LoVo (cell line): ENCODE data around the gene ERGIC3.
"Not testable (repeated sequence)": the region's sequence is repeated elsewhere in the genome, so short reads cannot be mapped to it uniquely, and the experiment has no call there.

ENCODE experiments used
- DNase-seq: peaks from one replicate; pipeline ENCODE4 v3.0.0-alpha.2; 2016; ENCODE audit warnings: low spot score

The ERGIC3 gene

GRCh38 chr20:35541783-35542662 is at the start of gene ERGIC3:
Gene ERGIC3 (plus strand): TSS chr20:35542078. CDS start chr20:35542098, 20 bp downstream.
- DNase-seq: peak; percentile 99

GRCh38 chr20:35492352-35492751 is 49.5 kb upstream of the ERGIC3 start:
- DNase-seq: no peak

GRCh38 chr20:35496481-35496880 is 45.4 kb upstream of the ERGIC3 start:
- DNase-seq: no peak

GRCh38 chr20:35497320-35497719 is 44.6 kb upstream of the ERGIC3 start:
- DNase-seq: no peak

DNA sequence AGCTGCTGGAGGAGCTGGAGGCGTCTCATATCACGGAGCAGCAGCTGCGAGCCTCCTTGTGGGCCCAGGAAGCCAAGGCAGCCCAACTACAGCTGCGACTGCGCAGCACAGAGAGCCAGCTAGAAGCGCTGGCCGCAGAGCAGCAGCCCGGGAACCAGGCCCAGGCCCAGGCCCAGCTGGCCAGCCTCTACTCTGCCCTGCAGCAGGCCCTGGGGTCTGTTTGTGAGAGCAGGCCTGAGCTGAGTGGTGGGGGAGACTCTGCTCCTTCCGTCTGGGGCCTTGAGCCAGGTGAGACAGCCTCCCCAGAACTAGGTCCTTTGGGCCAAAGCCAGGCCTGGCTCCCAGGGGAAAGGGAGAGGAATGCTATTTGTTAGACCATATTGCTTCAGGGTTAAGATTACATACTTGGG is 44.1 kb upstream of the ERGIC3 start:
- no peak for DNase-seq

GRCh38 chr20:35499271-35499670 is 42.6 kb upstream of the ERGIC3 start:
- DNase-seq: no peak

GRCh38 chr20:35502352-35502751 is 39.5 kb upstream of the ERGIC3 start:
- no peak for DNase-seq

GRCh38 chr20:35503281-35503680 is 38.6 kb upstream of the ERGIC3 start:
- DNase-seq: no peak

DNA sequence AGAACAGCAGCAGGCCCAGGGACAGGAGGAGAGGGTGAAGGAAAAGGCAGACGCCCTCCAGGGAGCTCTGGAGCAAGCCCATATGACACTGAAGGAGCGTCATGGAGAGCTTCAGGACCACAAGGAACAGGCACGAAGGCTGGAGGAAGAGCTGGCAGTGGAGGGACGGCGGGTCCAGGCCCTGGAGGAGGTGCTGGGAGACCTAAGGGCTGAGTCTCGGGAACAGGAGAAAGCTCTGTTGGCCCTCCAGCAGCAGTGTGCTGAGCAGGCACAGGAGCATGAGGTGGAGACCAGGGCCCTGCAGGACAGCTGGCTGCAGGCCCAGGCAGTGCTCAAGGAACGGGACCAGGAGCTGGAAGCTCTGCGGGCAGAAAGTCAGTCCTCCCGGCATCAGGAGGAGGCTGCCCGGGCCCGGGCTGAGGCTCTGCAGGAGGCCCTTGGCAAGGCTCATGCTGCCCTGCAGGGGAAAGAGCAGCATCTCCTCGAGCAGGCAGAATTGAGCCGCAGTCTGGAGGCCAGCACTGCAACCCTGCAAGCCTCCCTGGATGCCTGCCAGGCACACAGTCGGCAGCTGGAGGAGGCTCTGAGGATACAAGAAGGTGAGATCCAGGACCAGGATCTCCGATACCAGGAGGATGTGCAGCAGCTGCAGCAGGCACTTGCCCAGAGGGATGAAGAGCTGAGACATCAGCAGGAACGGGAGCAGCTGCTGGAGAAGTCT is 37.9 kb upstream of the ERGIC3 start:
- no peak for DNase-seq

DNA sequence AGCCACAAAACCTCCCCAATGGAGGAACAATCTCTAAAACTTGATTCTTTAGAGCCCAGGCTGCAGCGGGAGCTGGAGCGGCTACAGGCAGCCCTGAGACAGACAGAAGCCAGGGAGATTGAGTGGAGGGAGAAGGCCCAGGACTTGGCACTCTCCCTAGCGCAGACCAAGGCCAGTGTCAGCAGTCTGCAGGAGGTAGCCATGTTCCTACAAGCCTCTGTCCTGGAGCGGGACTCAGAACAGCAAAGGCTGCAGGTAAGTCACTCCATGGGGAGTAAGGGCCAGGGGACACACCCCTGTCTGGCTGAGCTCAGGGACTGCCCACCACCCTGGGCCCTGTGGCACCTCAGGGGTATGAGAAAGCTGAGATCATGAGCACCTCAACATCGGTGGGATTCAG is 37.1 kb upstream of the ERGIC3 start:
- no peak for DNase-seq

DNA sequence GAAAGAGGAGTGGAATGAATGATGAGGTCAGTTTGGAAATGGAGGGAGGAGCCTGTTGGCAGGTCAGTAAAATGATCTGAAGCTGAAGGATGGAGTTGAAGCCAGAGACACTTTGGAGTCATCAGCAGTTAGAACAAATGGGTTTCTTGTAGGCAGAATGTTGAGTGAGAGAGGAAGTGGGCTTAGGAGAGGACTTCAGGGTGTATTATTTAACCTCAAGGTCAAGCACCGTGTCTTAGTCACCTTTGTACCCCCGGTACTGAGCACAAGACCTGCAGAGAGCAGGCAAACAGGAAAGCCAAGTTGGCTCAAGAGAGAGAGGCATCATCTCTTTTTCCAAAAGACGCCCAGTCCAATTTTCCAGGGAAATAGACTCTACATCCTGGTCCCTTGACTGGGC is 35.7 kb upstream of the ERGIC3 start:
- DNase-seq: no peak

DNA sequence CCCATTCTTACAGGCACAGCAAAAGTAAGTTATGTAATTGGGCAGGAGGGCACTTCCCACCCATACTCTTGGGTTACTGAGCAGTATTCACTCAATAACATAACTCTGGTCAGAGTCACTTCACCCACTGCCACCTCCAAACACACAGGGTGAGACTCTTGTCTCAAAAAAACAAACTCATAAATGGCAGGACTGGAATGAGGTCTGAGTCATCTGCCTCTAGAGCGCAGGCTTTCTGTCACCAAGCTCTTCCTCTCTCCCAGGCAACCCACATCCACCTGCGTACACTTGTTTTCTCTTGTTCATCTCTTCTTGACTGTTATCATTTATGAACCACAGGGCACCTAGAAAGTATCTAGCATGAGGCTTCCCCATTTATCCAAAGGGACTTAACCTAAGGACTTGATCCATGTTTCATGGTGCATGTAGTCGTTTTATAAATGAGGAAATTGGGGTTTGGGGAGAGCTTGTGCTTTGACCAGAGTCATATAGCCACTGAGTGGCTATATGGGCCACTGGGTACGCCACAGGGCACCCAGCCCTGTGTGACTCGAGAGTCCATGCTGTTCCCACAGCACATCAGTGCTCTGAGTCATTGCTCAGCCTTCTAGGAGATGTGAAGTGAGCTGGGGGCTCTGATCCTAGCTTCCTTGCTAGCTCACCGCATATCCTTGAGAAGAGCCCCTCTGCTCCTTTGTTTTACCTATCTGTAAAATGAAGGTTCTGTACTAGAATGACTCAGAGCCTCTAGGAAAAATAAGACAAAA is 34.8 kb upstream of the ERGIC3 start:
- DNase-seq: no peak

GRCh38 chr20:35508493-35509218 is 33.2 kb upstream of the ERGIC3 start:
- no peak for DNase-seq

DNA sequence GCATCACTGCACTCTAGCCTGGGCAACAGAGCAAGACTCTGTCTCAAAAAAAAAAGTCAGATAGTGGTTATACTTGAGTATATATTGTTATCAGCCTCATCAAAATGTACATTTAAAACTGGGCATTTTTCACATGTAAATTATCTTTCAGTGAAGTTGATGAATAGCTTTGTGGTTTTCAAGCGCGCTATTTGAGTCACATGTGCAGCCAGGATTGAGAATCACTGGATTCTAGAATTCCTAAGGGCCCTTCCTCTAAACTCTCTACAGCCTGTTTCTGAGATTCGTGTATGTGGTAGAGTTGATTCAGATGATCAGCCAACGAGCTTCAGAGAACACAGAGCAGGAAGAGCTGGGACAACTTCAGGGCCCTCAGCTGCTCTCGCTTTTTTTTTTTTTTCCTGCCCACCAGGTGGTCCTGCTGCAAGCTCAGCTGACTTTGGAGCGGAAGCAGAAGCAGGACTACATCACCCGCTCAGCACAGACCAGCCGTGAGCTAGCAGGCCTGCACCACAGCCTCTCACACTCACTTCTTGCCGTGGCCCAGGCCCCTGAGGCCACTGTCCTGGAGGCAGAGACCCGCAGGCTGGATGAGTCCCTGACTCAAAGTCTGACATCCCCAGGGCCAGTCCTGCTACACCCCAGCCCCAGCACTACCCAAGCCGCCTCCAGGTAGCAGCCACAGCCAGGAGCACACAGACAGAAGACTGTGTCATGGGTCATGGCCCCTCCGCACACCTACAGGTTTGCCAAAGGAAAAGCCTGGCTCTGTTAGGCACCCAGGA is 30.7 kb upstream of the ERGIC3 start:
- DNase-seq: no peak

- DNase-seq: peak; percentile 4
Measured at GRCh38 chr20:35511814-35512420, 30.0 kb upstream of the ERGIC3 start.

GRCh38 chr20:35514371-35514932 is 27.4 kb upstream of the ERGIC3 start:
- DNase-seq: no peak

DNA sequence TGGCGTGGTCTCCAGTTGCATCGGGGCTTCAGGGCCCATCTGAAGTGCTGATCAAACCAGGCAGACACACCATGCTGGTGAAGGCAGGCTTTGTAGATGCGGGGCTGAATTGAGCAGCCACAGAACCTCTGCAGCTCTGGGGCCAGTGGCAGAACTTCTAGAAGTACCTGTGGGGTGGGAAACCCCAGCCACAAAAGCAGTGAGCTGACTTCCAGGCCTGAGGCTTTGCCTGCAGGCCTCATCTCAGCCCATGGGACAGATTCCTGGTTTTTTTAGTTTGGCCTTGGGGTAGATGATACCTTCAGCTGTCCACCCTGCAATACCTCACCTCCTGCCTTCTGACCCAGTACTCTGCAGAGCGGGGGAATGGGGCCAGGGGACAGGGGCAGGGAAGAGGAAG is 26.5 kb upstream of the ERGIC3 start:
- no peak for DNase-seq

DNA sequence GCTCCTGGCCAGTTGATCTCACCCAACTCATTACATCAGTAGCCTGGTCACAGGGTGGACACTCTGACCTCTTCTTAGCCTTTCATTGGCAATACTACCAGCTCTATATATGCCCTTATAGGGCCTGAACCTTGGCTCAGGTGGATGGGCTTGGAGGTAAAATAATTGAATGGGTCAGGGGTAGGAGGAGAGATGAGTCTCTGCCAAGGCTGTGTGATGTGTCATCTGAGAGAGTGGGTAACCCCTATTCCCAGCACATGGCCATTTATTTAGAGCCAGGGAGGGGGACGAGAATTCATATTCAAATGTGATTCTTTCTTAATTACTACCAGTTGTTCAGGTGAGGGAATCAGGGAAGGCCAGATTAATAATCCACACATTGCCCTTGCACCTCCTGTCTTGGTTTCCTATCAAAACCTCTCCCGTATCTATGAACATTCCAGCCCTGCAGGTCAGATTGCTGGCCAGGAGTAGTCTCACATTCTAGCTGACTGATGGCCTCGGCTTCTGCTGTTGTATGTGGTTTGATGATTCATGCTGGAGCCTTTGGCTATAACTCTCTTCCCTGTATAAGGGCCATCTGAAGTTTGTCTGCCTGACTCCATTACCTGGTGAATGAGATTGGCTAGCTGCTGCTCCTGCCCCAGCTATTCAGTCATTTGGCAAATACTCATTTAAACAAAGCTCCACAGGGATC is 25.8 kb upstream of the ERGIC3 start:
- DNase-seq: peak; percentile 28

DNA sequence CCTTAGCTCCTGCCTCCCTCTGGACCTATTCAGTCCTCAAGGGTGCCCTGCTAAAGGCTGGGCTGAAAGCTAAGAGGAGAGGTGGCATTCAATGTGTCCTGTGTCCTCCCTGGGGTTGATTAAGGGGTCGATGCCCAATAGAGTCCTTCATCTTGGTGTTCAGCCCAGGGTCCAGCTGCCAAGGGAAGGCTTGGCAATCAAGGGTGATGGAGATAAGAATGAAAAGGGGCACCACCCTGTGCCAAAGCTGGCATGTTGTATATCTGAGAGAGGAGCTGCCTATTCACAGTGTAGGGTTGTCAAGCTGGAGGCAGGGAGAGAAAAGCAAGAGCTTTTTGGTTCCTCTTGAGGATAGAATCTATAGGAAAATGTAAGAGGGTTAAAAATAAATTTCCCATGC is 24.8 kb upstream of the ERGIC3 start:
- no peak for DNase-seq

DNA sequence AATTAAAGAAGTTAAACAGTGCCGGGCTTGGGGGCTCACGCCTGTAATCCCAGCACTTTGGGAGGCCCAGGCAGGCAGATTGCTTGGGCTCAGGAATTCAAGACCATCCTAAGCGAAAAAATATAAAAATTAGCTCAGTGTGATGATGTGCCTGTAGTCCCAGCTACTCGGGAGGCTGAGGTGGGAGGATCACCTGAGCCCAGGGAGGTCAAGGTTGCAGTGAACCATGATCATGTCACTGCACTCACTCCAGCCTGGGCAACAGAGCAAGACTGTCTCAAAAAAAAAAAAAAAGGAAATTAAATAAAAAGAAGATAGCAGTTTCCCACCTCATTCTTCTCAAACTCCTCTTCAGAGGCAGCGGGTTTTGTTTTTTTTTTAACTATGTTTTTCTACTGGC is 24.1 kb upstream of the ERGIC3 start:
- not testable (repeated sequence) for DNase-seq
